Hepatocyte (in vitro differentiated cells): ENCODE results near the gene CCBE1.

ENCODE experiments used
- CTCF ChIP-seq: fragments of 200-600 bp; sonication (generic); IDR thresholded peaks from 2 replicates; pipeline ENCODE4 v1.5.1; 2016; ENCODE audit warnings: antibody characterized with exemption, mild to moderate bottlenecking; ENCODE audit not compliant: poor library complexity
- EZH2 ChIP-seq: fragments of 200-600 bp; sonication (generic); IDR thresholded peaks from 2 replicates; pipeline ENCODE4 v1.6.1; 2016; ENCODE audit warnings: antibody characterized with exemption, mild to moderate bottlenecking, borderline replicate concordance

- TF ChIP-seq CTCF (no peak), EZH2 (no peak)
Measured at GRCh38 chr18:59414111-59414653, 283.0 kb downstream of the CCBE1 start.
